H1 (cell line): ENCODE data around the gene FES. TPM values are rescaled to one million over a fixed set of nuclear protein-coding genes. Genes with fewer than 3 reads are reported as not detected.
A peak's percentile ranks its signal among the peaks of the same experiment; 100 is the strongest.

ENCODE experiments used
- CTCF ChIA-PET: fragments of 300-600 bp; sonication (Branson Sonifier 250); formaldehyde crosslinking; loops from one replicate; lab custom pipeline; 2021; ENCODE audit not compliant: partially characterized antibody; lab: Charles Lee
- POLR2A ChIA-PET: fragments of 300-600 bp; sonication (Branson Sonifier 250); formaldehyde crosslinking; loops from one replicate; lab custom pipeline; 2021; ENCODE audit warnings: inconsistent platforms; ENCODE audit not compliant: partially characterized antibody; lab: Charles Lee
- DNase-seq, 2 experiments: peaks; one replicate each; pipeline versions ENCODE4 v3.0.0 to v3.0.0-alpha.2; 2010 to 2022; ENCODE audit warnings: low spot score in 2 of 2, low read depth in 1 of 2, mixed read lengths in 1 of 2
- FAIRE-seq: peaks from 2 replicates; lab custom pipeline; 2011; peaks lifted over from hg19 to GRCh38; lab: Jason Lieb, UNC
- H2AFZ ChIP-seq: 2 replicates; pipeline ENCODE4 v1.8.1; 2012; ENCODE audit warnings: low read length, inconsistent platforms
- H2AK5ac ChIP-seq: 2 replicates; pipeline ENCODE4 v1.6.1; 2013; ENCODE audit warnings: low read depth, low read length
- H2BK120ac ChIP-seq: replicated peaks from 2 replicates; pipeline ENCODE3; 2013; ENCODE audit warnings: low read depth, low read length, inconsistent platforms
- H2BK12ac ChIP-seq: 2 replicates; pipeline ENCODE4 v1.6.1; 2013; ENCODE audit warnings: low read depth, low read length
- H2BK15ac ChIP-seq: 2 replicates; pipeline ENCODE4 v1.6.1; 2013; ENCODE audit warnings: low read length
- H2BK20ac ChIP-seq: 2 replicates; pipeline ENCODE4 v1.6.1; 2013; ENCODE audit warnings: low read length
- H2BK5ac ChIP-seq: 2 replicates; pipeline ENCODE4 v1.6.1; 2013; ENCODE audit warnings: low read depth, low read length
- H3K14ac ChIP-seq: 2 replicates; pipeline ENCODE4 v1.6.1; 2013; ENCODE audit warnings: inconsistent platforms; ENCODE audit not compliant: insufficient read length
- H3K18ac ChIP-seq: 2 replicates; pipeline ENCODE4 v1.6.1; 2013; ENCODE audit warnings: low read length; ENCODE audit errors: extremely low read depth
- H3K23ac ChIP-seq: 2 replicates; pipeline ENCODE4 v1.6.1; 2013; ENCODE audit warnings: inconsistent platforms; ENCODE audit not compliant: insufficient read length
- H3K23me2 ChIP-seq: 2 replicates; pipeline ENCODE4 v1.6.1; 2013; ENCODE audit warnings: low read depth, low read length
- H3K27ac ChIP-seq: 2 replicates; pipeline ENCODE4 v1.6.1; 2011; ENCODE audit warnings: low read depth, low read length, inconsistent platforms
- H3K27me3 ChIP-seq, 4 experiments: replicated peaks in 1 of 4; 1 replicate in 1 of 4; 2 replicates in 3 of 4; pipeline versions ENCODE4 v1.6.1 to v1.8.1; 2011 to 2013; ENCODE audit warnings: low read length in 3 of 4, mild to moderate bottlenecking in 3 of 4, inconsistent platforms in 2 of 4, mixed read lengths in 2 of 4, moderate library complexity in 1 of 4; ENCODE audit not compliant: control insufficient read depth in 3 of 4, insufficient read depth in 3 of 4; ENCODE audit errors: extremely low read depth in 1 of 4
- H3K36me3 ChIP-seq, 4 experiments: 2 replicates each; pipeline versions ENCODE4 v1.6.1 to v1.8.1; 2011 to 2013; ENCODE audit warnings: mild to moderate bottlenecking in 4 of 4, low read length in 3 of 4, moderate library complexity in 2 of 4, control low read depth in 1 of 4, inconsistent platforms in 1 of 4; ENCODE audit not compliant: insufficient read depth in 4 of 4, control insufficient read depth in 2 of 4
- H3K4ac ChIP-seq: replicated peaks from 2 replicates; pipeline ENCODE3; 2013; ENCODE audit warnings: low read length, low read depth, mixed read lengths, inconsistent platforms; ENCODE audit not compliant: insufficient read length
- H3K4me1 ChIP-seq, 4 experiments: replicated peaks in 1 of 4; 1 replicate in 1 of 4; 2 replicates in 3 of 4; pipeline versions ENCODE4 v1.6.1 to v1.8.1; 2011 to 2013; ENCODE audit warnings: low read length in 3 of 4, inconsistent platforms in 2 of 4, mixed read lengths in 1 of 4; ENCODE audit not compliant: insufficient read depth in 4 of 4, control insufficient read depth in 3 of 4
- H3K4me2 ChIP-seq, 2 experiments: 2 replicates each; pipeline versions ENCODE4 v1.6.1 to v1.8.1; 2011 to 2013; ENCODE audit warnings: low read depth in 2 of 2, low read length in 2 of 2, control low read depth in 1 of 2, inconsistent platforms in 1 of 2, mild to moderate bottlenecking in 1 of 2; ENCODE audit not compliant: insufficient read depth in 1 of 2
- H3K4me3 ChIP-seq, 4 experiments: fragments of 200-600, 300-600 bp in 1 of 4; sonication (generic), shearing (Covaris generic), sonication (Bioruptor Twin) in 1 of 4; 2 replicates each; pipeline versions ENCODE4 v1.5.1 to v1.8.1; 2011 to 2016; ENCODE audit warnings: low read length in 4 of 4, low read depth in 3 of 4, control low read depth in 2 of 4, inconsistent platforms in 2 of 4, mild to moderate bottlenecking in 2 of 4, mixed read lengths in 1 of 4, moderate library complexity in 1 of 4; ENCODE audit not compliant: insufficient read depth in 2 of 4; ENCODE audit errors: extremely low read depth in 1 of 4
- H3K56ac ChIP-seq: replicated peaks from 2 replicates; pipeline ENCODE3; 2013; ENCODE audit warnings: low read depth, mild to moderate bottlenecking, mixed read lengths, low read length, inconsistent platforms; ENCODE audit not compliant: insufficient read length
- H3K79me1 ChIP-seq: 2 replicates; pipeline ENCODE4 v1.6.1; 2013; ENCODE audit warnings: low read depth, low read length, control low read depth
- H3K79me2 ChIP-seq, 2 experiments: 2 replicates each; pipeline versions ENCODE4 v1.6.1 to v1.8.1; 2012 to 2013; ENCODE audit warnings: low read length in 2 of 2, mild to moderate bottlenecking in 2 of 2, inconsistent platforms in 1 of 2; ENCODE audit not compliant: insufficient read depth in 2 of 2, control insufficient read depth in 1 of 2
- H3K9ac ChIP-seq, 4 experiments: replicated peaks in 1 of 4; 1 replicate in 1 of 4; 2 replicates in 3 of 4; pipeline versions ENCODE4 v1.6.1 to v1.8.1; 2011 to 2013; ENCODE audit warnings: low read depth in 3 of 4, low read length in 3 of 4, control low read depth in 2 of 4, mild to moderate bottlenecking in 2 of 4, moderate library complexity in 2 of 4, inconsistent platforms in 1 of 4; ENCODE audit errors: extremely low read depth in 1 of 4
- H3K9me3 ChIP-seq, 2 experiments: 2 replicates each; pipeline versions ENCODE4 v1.6.1 to v1.8.1; 2012 to 2013; ENCODE audit warnings: mild to moderate bottlenecking in 2 of 2, moderate library complexity in 2 of 2, control low read depth in 1 of 2, inconsistent platforms in 1 of 2, low read depth in 1 of 2, low read length in 1 of 2, mixed read lengths in 1 of 2; ENCODE audit not compliant: insufficient read depth in 2 of 2
- H4K20me1 ChIP-seq, 2 experiments: replicated peaks in 1 of 2; 2 replicates each; pipeline versions ENCODE3 to v1.8.1; 2011 to 2013; ENCODE audit warnings: inconsistent platforms in 2 of 2, low read length in 2 of 2, mild to moderate bottlenecking in 1 of 2; ENCODE audit not compliant: insufficient read depth in 2 of 2, control insufficient read depth in 1 of 2
- H4K5ac ChIP-seq: 2 replicates; pipeline ENCODE4 v1.6.1; 2013; ENCODE audit warnings: low read length, low read depth, mixed read lengths, inconsistent platforms; ENCODE audit not compliant: insufficient read length
- H4K8ac ChIP-seq: 2 replicates; pipeline ENCODE4 v1.8.0; 2013; ENCODE audit warnings: mild to moderate bottlenecking, moderate library complexity, low read length, inconsistent platforms; ENCODE audit not compliant: insufficient read depth; ENCODE audit errors: extremely low read depth
- H4K91ac ChIP-seq: replicated peaks from 2 replicates; pipeline ENCODE3; 2013; ENCODE audit warnings: low read length, mixed read lengths, inconsistent platforms; ENCODE audit not compliant: insufficient read length
- BACH1 ChIP-seq: IDR thresholded peaks from 2 replicates; pipeline ENCODE4 v1.6.1; 2012; ENCODE audit warnings: low read length, improper control_type of control experiment
- BRCA1 ChIP-seq: IDR thresholded peaks from 2 replicates; pipeline ENCODE4 v1.6.1; 2012; ENCODE audit warnings: low read depth, low read length, improper control_type of control experiment
- CBX8 ChIP-seq: fragments of 300-800, 300-1000 bp; sonication (generic); IDR thresholded peaks from 2 replicates; pipeline ENCODE4 v1.7.1; 2016; ENCODE audit warnings: low read depth, low read length, borderline replicate concordance
- KDM5A ChIP-seq: fragments of 200-600 bp; IDR thresholded peaks from 2 replicates; pipeline ENCODE4 v1.7.1; 2012; ENCODE audit warnings: mild to moderate bottlenecking, low read length, inconsistent platforms, mixed read lengths
- MAFK ChIP-seq: IDR thresholded peaks from 2 replicates; pipeline ENCODE4 v1.6.1; 2012; ENCODE audit warnings: low read depth, mild to moderate bottlenecking, improper control_type of control experiment, low read length
- POLR2A ChIP-seq, 2 experiments: IDR thresholded peaks; 1 replicate in 1 of 2; 2 replicates in 1 of 2; pipeline ENCODE4 v1.6.1; 2011; ENCODE audit warnings: low read depth in 2 of 2, low read length in 2 of 2, mild to moderate bottlenecking in 2 of 2; ENCODE audit errors: control extremely low read depth in 1 of 2
- RFX5 ChIP-seq: IDR thresholded peaks from 2 replicates; pipeline ENCODE4 v1.6.1; 2011; ENCODE audit warnings: low read depth, low read length, improper control_type of control experiment, borderline replicate concordance
- SP4 ChIP-seq: IDR thresholded peaks from 2 replicates; pipeline ENCODE4 v1.6.1; 2012; ENCODE audit warnings: low read length, inconsistent platforms
- WGBS, 2 experiments: shearing (Covaris generic) in 1 of 2; methylation state at CpG; one replicate each; pipeline versions ENCODE4 v1.1.6 to v1.1.7; 2013 to 2015; ENCODE audit warnings: low lambda C conversion rate in 2 of 2, mixed read lengths in 2 of 2, inconsistent platforms in 1 of 2, low coverage in 1 of 2, missing lambda C conversion rate in 1 of 2; ENCODE audit not compliant: insufficient replicate concordance in 2 of 2, insufficient coverage in 1 of 2, insufficient read length in 1 of 2; ENCODE audit errors: extremely low coverage in 1 of 2, missing lambda C conversion rate in 1 of 2; 5-methylcytosine and 5-hydroxymethylcytosine counted together
- polyA plus RNA-seq, 7 experiments: library from polyadenylated mRNA; depleted of rRNA in 3 of 7; stranded (reverse) in 5 of 7; unstranded in 2 of 7; fragments of >200 nt in 5 of 7; fragments of 200-250 nt in 2 of 7; gene quantifications; 1 replicate in 5 of 7; 2 replicates in 1 of 7; 4 replicates in 1 of 7; pipeline versions ENCODE4 v1.2.1 to v1.2.3, GENCODE V29; 2011 to 2013; ENCODE audit warnings: missing spikeins in 2 of 7, mixed read lengths in 2 of 7
- total RNA-seq: library from RNA; stranded (reverse); fragmentation: NEBNext Ultra II Directional; extraction: Animal tissue kit (Norgen Biotek cat#: 25700); gene quantifications from 2 replicates; pipeline ENCODE4 v1.2.1, GENCODE V29; 2021
- TF ChIP-seq, protein P1 (sequence below): IDR thresholded peaks from 2 replicates; pipeline ENCODE4 v1.6.1; 2012; ENCODE audit warnings: inconsistent platforms

Gene FES
- total and polyA plus RNA-seq, 2 of the 8 experiments (the other 6 are each of a cell fraction or from before 2014, with no cell fraction given): 8.5 to 8.6 TPM

DNA sequence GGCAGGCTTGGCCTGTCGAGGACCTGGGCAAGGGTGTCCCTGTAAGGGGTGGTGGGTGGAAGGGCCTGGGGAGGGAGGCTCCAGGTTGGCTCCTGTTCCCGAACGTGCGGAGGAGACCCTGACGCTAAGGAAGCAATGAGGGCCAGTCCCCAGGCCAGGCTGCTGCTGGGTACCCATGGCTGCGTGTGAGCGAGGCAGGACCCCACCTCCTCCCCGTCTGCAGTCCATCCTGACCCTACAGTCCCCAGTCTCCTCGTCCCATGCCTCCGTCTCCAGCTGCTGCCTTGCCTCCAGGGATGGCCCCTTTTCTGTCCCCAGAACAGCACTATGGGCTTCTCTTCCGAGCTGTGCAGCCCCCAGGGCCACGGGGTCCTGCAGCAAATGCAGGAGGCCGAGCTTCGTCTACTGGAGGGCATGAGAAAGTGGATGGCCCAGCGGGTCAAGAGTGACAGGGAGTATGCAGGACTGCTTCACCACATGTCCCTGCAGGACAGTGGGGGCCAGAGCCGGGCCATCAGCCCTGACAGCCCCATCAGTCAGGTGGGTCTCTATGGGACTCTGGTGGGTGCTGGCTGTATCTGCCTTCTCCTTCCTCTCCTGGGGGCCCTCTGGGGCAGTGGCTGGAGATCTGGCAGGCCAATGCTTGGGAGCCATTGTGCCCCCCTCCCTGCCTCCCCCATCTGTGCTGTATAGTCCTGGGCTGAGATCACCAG is 571 bp downstream of the FES start:
- Histone ChIP-seq H3K27me3 (no peaks in the 10 kb centered on the region), H3K4me3 (peak overlapping the region; percentile 0 to 57 (median 13); a peak in 5 of 8 replicates), H3K18ac (peak overlapping the region; percentile 97), H3K4me2 (peak overlapping the region; percentile 62 to 72), H3K14ac (no peak overlapping the region), H3K23ac (no peak overlapping the region), H4K8ac (peak overlapping the region; percentile 86), H3K9me3 (no peaks in the 10 kb centered on the region), H2BK15ac (peak overlapping the region; percentile 97; the same call in 1 of the 2 replicates), H3K79me2 (no peaks in the 10 kb centered on the region), H2BK120ac (no peak overlapping the region), H3K4me1 (peaks cover 0 to 24% (median 15%) of the 10 kb centered on the region in 4 experiments; a peak in 6 of 7 replicates), H2BK12ac (peak overlapping the region; percentile 87; the same call in 1 of the 2 replicates), H2AFZ (0 out of 2 replicates have a peak overlapping the region, but pooled peaks have one; percentile 11), H4K20me1 (peaks cover 0 to 3% of the 10 kb centered on the region in 2 experiments), H4K91ac (peak overlapping the region; percentile 95), H2AK5ac (no peak overlapping the region; the same call in 1 of the 2 replicates), H2BK5ac (peak overlapping the region; percentile 87; the same call in 1 of the 2 replicates), H3K27ac (no peak overlapping the region), H3K23me2 (no peaks in the 10 kb centered on the region; the same call in 1 of the 2 replicates), H2BK20ac (no peak overlapping the region; the same call in 1 of the 2 replicates), H3K79me1 (no peaks in the 10 kb centered on the region; the same call in 1 of the 2 replicates), H3K9ac (no peak overlapping the region), H3K4ac (peak overlapping the region; percentile 57), H4K5ac (peak overlapping the region; percentile 37), H3K56ac (no peak overlapping the region), H3K36me3 (peaks cover 0 to 6% (median 2%) of the 10 kb centered on the region in 4 experiments; a peak in 2 of 8 replicates)
- POLR2A ChIA-PET: interaction anchor here (1.2 to 4.7 kb wide), 7 partner anchors 11 to 330 kb away, joined by 3 to 22 read pairs (median 11); partner anchors contain the start of genes FURIN and UNC45A
- 67% methylated on average over 11 of the region's 16 CpGs; no CpG with 5 or more reads in 1 of the 2 experiments for WGBS, 2 experiments
- CTCF ChIA-PET: interaction anchor here (0.6 to 5.5 kb wide), 47 partner anchors 11 to 719 kb away, joined by 3 to 132 read pairs (median 6); partner anchors contain the start of genes BLM, FURIN, HDDC3 and MAN2A2
- FAIRE-seq (no peak), DNase-seq (no peak)
- TF ChIP-seq SP4 (no peak), MAFK (no peak), RFX5 (no peak), CBX8 (no peak), BRCA1 (no peak), BACH1 (no peak), KDM5A (no peak), POLR2A (IDR thresholded peaks at IDR 0.05; ENCODE audit: control extremely low read depth in 1 of 2, low read depth in 2 of 2, low read length in 2 of 2) (no peak)
- TF ChIP-seq, protein P1, sequence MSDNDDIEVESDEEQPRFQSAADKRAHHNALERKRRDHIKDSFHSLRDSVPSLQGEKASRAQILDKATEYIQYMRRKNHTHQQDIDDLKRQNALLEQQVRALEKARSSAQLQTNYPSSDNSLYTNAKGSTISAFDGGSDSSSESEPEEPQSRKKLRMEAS: no peak
